H1 (cell line): ENCODE data around the gene AFG1L. TPM values are rescaled to one million over a fixed set of nuclear protein-coding genes. Genes with fewer than 3 reads are reported as not detected.
A peak's percentile ranks its signal among the peaks of the same experiment; 100 is the strongest.

ENCODE experiments used
- ATF3 ChIP-seq: IDR thresholded peaks from 2 replicates; pipeline ENCODE4 v1.6.1; 2011; ENCODE audit warnings: low read depth, mild to moderate bottlenecking, low read length; ENCODE audit not compliant: insufficient read depth
- BCL11A ChIP-seq, 2 experiments: IDR thresholded peaks; one replicate each; pipeline ENCODE4 v1.6.1; 2011; ENCODE audit warnings: low read depth in 2 of 2, low read length in 2 of 2, mild to moderate bottlenecking in 2 of 2
- BRCA1 ChIP-seq: IDR thresholded peaks from 2 replicates; pipeline ENCODE4 v1.6.1; 2012; ENCODE audit warnings: low read depth, low read length, improper control_type of control experiment
- CBX8 ChIP-seq: fragments of 300-800, 300-1000 bp; sonication (generic); IDR thresholded peaks from 2 replicates; pipeline ENCODE4 v1.7.1; 2016; ENCODE audit warnings: low read depth, low read length, borderline replicate concordance
- CEBPB ChIP-seq: IDR thresholded peaks from 2 replicates; pipeline ENCODE4 v1.6.1; 2012; ENCODE audit warnings: low read depth, low read length
- CTBP2 ChIP-seq: IDR thresholded peaks from 2 replicates; pipeline ENCODE4 v1.7.0; 2011; ENCODE audit warnings: borderline replicate concordance, mild to moderate bottlenecking, moderate library complexity, mixed read lengths, low read length; ENCODE audit not compliant: insufficient read depth, insufficient read length
- FOSL1 ChIP-seq: IDR thresholded peaks from 2 replicates; pipeline ENCODE4 v1.6.1; 2011; ENCODE audit warnings: mild to moderate bottlenecking, low read depth, low read length, moderate library complexity; ENCODE audit not compliant: insufficient read depth
- GABPA ChIP-seq: IDR thresholded peaks from 2 replicates; pipeline ENCODE4 v1.6.1; 2011; ENCODE audit warnings: mild to moderate bottlenecking, low read length, moderate library complexity, borderline replicate concordance; ENCODE audit not compliant: insufficient read depth
- GTF2F1 ChIP-seq: IDR thresholded peaks from 2 replicates; pipeline ENCODE4 v1.6.1; 2012; ENCODE audit warnings: low read depth, low read length, improper control_type of control experiment, borderline replicate concordance
- JUN ChIP-seq: IDR thresholded peaks from 2 replicates; pipeline ENCODE4 v1.6.1; 2011; ENCODE audit warnings: low read depth, mild to moderate bottlenecking, improper control_type of control experiment, low read length
- JUND ChIP-seq: IDR thresholded peaks from 2 replicates; pipeline ENCODE4 v1.6.1; 2011; ENCODE audit warnings: mild to moderate bottlenecking, improper control_type of control experiment, low read length
- NANOG ChIP-seq: IDR thresholded peaks from 2 replicates; pipeline ENCODE4 v1.6.1; 2011; ENCODE audit warnings: low read length, low read depth, mild to moderate bottlenecking, inconsistent platforms; ENCODE audit not compliant: insufficient read depth, poor library complexity, severe bottlenecking
- RAD21 ChIP-seq, 2 experiments: IDR thresholded peaks in 1 of 2; conservative IDR thresholded peaks in 1 of 2; 2 replicates each; pipeline ENCODE4 v1.6.1; 2011; ENCODE audit warnings: low read depth in 2 of 2, low read length in 2 of 2, improper control_type of control experiment in 1 of 2, inconsistent platforms in 1 of 2, mild to moderate bottlenecking in 1 of 2, moderate library complexity in 1 of 2
- RBBP5 ChIP-seq: IDR thresholded peaks from 2 replicates; pipeline ENCODE4 v1.7.1; 2012; ENCODE audit warnings: low read depth, mild to moderate bottlenecking, inconsistent platforms, low read length, moderate library complexity, borderline replicate concordance
- RNF2 ChIP-seq: fragments of 200-900, 300-1000 bp; sonication (generic); IDR thresholded peaks from 2 replicates; pipeline ENCODE4 v1.7.1; 2016; ENCODE audit warnings: borderline replicate concordance, low read depth, mild to moderate bottlenecking, antibody characterized with exemption, low read length; ENCODE audit not compliant: poor library complexity, severe bottlenecking; ENCODE audit errors: missing control alignments
- SIN3A ChIP-seq, 2 experiments: IDR thresholded peaks in 1 of 2; conservative IDR thresholded peaks in 1 of 2; 2 replicates each; pipeline ENCODE4 v1.6.1; 2011 to 2012; ENCODE audit warnings: low read length in 2 of 2, improper control_type of control experiment in 1 of 2, low read depth in 1 of 2, mild to moderate bottlenecking in 1 of 2
- SIRT6 ChIP-seq: IDR thresholded peaks from one replicate; pipeline ENCODE4 v1.7.1; 2012; ENCODE audit warnings: low read length, inconsistent platforms
- SIX5 ChIP-seq: IDR thresholded peaks from 2 replicates; pipeline ENCODE4 v1.6.1; 2011; ENCODE audit warnings: mild to moderate bottlenecking, low read depth, low read length
- TAF1 ChIP-seq: IDR thresholded peaks from 2 replicates; pipeline ENCODE4 v1.6.1; 2011; ENCODE audit warnings: mild to moderate bottlenecking, low read depth, low read length
- TBP ChIP-seq: IDR thresholded peaks from 2 replicates; pipeline ENCODE4 v1.6.1; 2011; ENCODE audit warnings: low read depth, low read length, improper control_type of control experiment
- TEAD4 ChIP-seq: IDR thresholded peaks from 2 replicates; pipeline ENCODE4 v1.6.1; 2012; ENCODE audit warnings: low read depth, low read length, inconsistent platforms, mixed read lengths
- polyA plus RNA-seq, 7 experiments: library from polyadenylated mRNA; depleted of rRNA in 3 of 7; stranded (reverse) in 5 of 7; unstranded in 2 of 7; fragments of >200 nt in 5 of 7; fragments of 200-250 nt in 2 of 7; gene quantifications; 1 replicate in 5 of 7; 2 replicates in 1 of 7; 4 replicates in 1 of 7; pipeline versions ENCODE4 v1.2.1 to v1.2.3, GENCODE V29; 2011 to 2013; ENCODE audit warnings: missing spikeins in 2 of 7, mixed read lengths in 2 of 7
- total RNA-seq: library from RNA; stranded (reverse); fragmentation: NEBNext Ultra II Directional; extraction: Animal tissue kit (Norgen Biotek cat#: 25700); gene quantifications from 2 replicates; pipeline ENCODE4 v1.2.1, GENCODE V29; 2021

The AFG1L gene
- total and polyA plus RNA-seq, 2 of the 8 experiments (the other 6 are each of a cell fraction or from before 2014, with no cell fraction given), result 0.98 to 5.7 TPM

GRCh38 chr6:108557494-108558371 lies 262.9 kb downstream of the AFG1L start (continued):
- TF ChIP-seq GTF2F1, result no peak
- TF ChIP-seq RNF2, result no peak
- peak; percentile 73; the same call in 1 of the 2 replicates for TF ChIP-seq FOSL1
- TF ChIP-seq NANOG, result no peak
- no peak for TF ChIP-seq BCL11A (IDR thresholded peaks at IDR 0.05; ENCODE audit: low read depth in 2 of 2, low read length in 2 of 2)
- no peak for TF ChIP-seq JUN
- TF ChIP-seq CEBPB, result no peak
- no peak for TF ChIP-seq JUND
- no peak for TF ChIP-seq SIRT6
- TF ChIP-seq GABPA, result no peak
- TF ChIP-seq RBBP5, result no peak; the same call in 1 of the 2 replicates
- no peak for TF ChIP-seq SIX5
- TF ChIP-seq CBX8, result no peak
- peak in 1 of 2 experiments; percentile 78; a peak in 2 of 4 replicates for TF ChIP-seq SIN3A (conservative IDR thresholded peaks at IDR 0.05 in 1 of 2, IDR thresholded peaks at IDR 0.05 in 1 of 2; ENCODE audit: low read depth in 1 of 2, low read length in 2 of 2)
- peak; percentile 60; the same call in 1 of the 2 replicates for TF ChIP-seq TAF1
- TF ChIP-seq BRCA1, result no peak
- no peak for TF ChIP-seq CTBP2
- TF ChIP-seq TEAD4, result no peak
- no peak for TF ChIP-seq ATF3
- TF ChIP-seq RAD21 (IDR thresholded peaks at IDR 0.05 in 1 of 2, conservative IDR thresholded peaks at IDR 0.05 in 1 of 2; ENCODE audit: low read depth in 2 of 2, low read length in 2 of 2), result no peak; a peak in 1 of 4 replicates
- TF ChIP-seq TBP, result peak; percentile 19; the same call in 1 of the 2 replicates
